Heart left ventricle (tissue), 16 donors: ENCODE measurements around the gene TUBA8. TPM values are rescaled to one million over a fixed set of nuclear protein-coding genes. Genes with fewer than 3 reads are reported as not detected.

Source experiments
- ATAC-seq, 4 donors: fragments of 200-7000 bp; cut with Tn5 transposase; one replicate each; pipeline ENCODE4 v1.9.1; 2020 to 2022; ENCODE audit warnings: moderate library complexity in 4 of 4, mild to moderate bottlenecking in 3 of 4, moderate number of reproducible peaks in 1 of 4
- DNase-seq, 5 donors: peaks; one replicate each; pipeline ENCODE4 v3.0.0-alpha.2; 2020
- H3K27ac ChIP-seq, 12 donors: fragments of 200-600 bp; sonication (generic) in 4 of 12; one replicate each; pipeline versions ENCODE4 v1.5.0 to v1.8.0; 2016 to 2022; ENCODE audit warnings: mild to moderate bottlenecking in 2 of 12
- H3K27me3 ChIP-seq, 9 donors: fragments of 200-600 bp; sonication (generic) in 2 of 9; one replicate each; pipeline versions ENCODE4 v1.5.1 to v1.8.0; 2016 to 2022; ENCODE audit warnings: mild to moderate bottlenecking in 3 of 9
- H3K36me3 ChIP-seq, 9 donors: fragments of 200-600 bp; sonication (generic) in 2 of 9; one replicate each; pipeline versions ENCODE4 v1.5.0 to v1.8.0; 2018 to 2022; ENCODE audit warnings: mild to moderate bottlenecking in 2 of 9
- H3K4me1 ChIP-seq, 12 donors: fragments of 200-600 bp; sonication (generic) in 4 of 12; one replicate each; pipeline versions ENCODE4 v1.5.0 to v1.8.0; 2016 to 2022; ENCODE audit warnings: mild to moderate bottlenecking in 3 of 12
- H3K4me3 ChIP-seq, 12 donors: fragments of 200-600 bp; sonication (generic) in 4 of 12; one replicate each; pipeline versions ENCODE4 v1.5.0 to v1.8.0; 2017 to 2022; ENCODE audit warnings: mild to moderate bottlenecking in 9 of 12, moderate library complexity in 4 of 12
- H3K9me3 ChIP-seq, 12 donors: fragments of 200-600 bp; sonication (generic) in 4 of 12; one replicate each; pipeline versions ENCODE4 v1.5.0 to v1.8.0; 2016 to 2022; ENCODE audit warnings: mild to moderate bottlenecking in 1 of 12
- POLR2A ChIP-seq, 2 donors: fragments of 450-650 bp; IDR thresholded peaks; one replicate each; pipeline ENCODE4 v1.6.1; 2017; ENCODE audit warnings: antibody characterized with exemption in 2 of 2, mild to moderate bottlenecking in 2 of 2, moderate library complexity in 2 of 2
- WGBS, 4 donors: extraction: QIAGEN DNeasy Blood & Tissue Kit in 2 of 4; methylation state at CpG; one replicate each; pipeline versions ENCODE4 v1.1.5 to v1.1.7; 2013 to 2018; 5-methylcytosine and 5-hydroxymethylcytosine counted together
- intact Hi-C, 10 donors: fragments of 100-400 bp; cut with DNase I; formaldehyde crosslinking; loops; one replicate each; pipeline versions ENCODE4 v1.11.1 to v1.14.2; 2022
- polyA plus RNA-seq, 2 donors: library from polyadenylated mRNA; stranded (reverse); fragments of 200-250 nt; gene quantifications; one replicate each; pipeline ENCODE4 v1.2.3, GENCODE V29; 2013
- total RNA-seq, 9 donors: library from RNA; depleted of rRNA in 2 of 9; stranded (reverse); fragments of >200 nt in 2 of 9; fragmentation: NEBNext Ultra II Directional in 3 of 9; extraction: Animal tissue kit (Norgen Biotek cat#: 25700) in 3 of 9; gene quantifications; one replicate each; pipeline versions ENCODE4 v1.1.0 to v1.2.4, GENCODE V29; 2016 to 2023
- TF ChIP-seq, protein P1 (sequence below), 12 donors: fragments of 200-600 bp; sonication (generic) in 4 of 12; IDR thresholded peaks; one replicate each; pipeline versions ENCODE4 v1.5.0 to v1.8.0; 2018 to 2022; ENCODE audit warnings: antibody characterized with exemption in 12 of 12, mild to moderate bottlenecking in 5 of 12
- donor health status: ischemic (EF 13 %, LVEDD 7.1; RV severe dilation, severe dysfunction).
- donor health status: healthy with polysubstance abuse.
- donor health status: DM: no; HTN: yes; CAD: no.
- donor health status: DM: no; HTN: no; CAD: no.
- donor health status: ischemic (EF 25% LVEDD 6.9; RV normal size, moderate dysfunction).
- donor health status: ischemic (EF 25% LVEDD 5.7; RV mildly dilated, moderate dysfunction).
- donor health status: healthy.
- donor health status: DM: yes; HTN: yes; CAD: no.
- donor health status: ischemic (EF 35%, LVEDD 5.7; RV mildly dilated, moderate dysfunction).
- donor health status: nonischemic (EF 11% LVEDD 7.7; RV severe dilation, severe dysfunction).
- donor health status: DM: yes; HTN: yes; CAD: no.
- donor health status: PGD.
- donor health status: ischemic (EF 29% LVEDD 5.4; RV normal size, mild dysfunction).
- donor health status: nonischemic (EF 23%, LVEDD 6.1; RV moderate dilation, normal function).

Gene TUBA8
- total and polyA plus RNA-seq, 11 donors, result 44.1 to 338 (median 92.2) TPM

- no peaks in the 10 kb centered on the region for H3K9me3 ChIP-seq
- peaks cover 0 to 87% (median 29%) of the 10 kb centered on the region in 12 donors for H3K4me1 ChIP-seq
- H3K4me3 ChIP-seq, result no peak overlapping the region
- 42 to 64% (median 50%) methylated on average over 5 to 8 of the region's 8 CpGs for WGBS, 4 donors
- intact Hi-C loops, result no loop called here
- H3K27ac ChIP-seq, result peak overlapping the region in 11 of 12 donors; percentile 58 to 97 (median 84)
- TF ChIP-seq, protein P1, sequence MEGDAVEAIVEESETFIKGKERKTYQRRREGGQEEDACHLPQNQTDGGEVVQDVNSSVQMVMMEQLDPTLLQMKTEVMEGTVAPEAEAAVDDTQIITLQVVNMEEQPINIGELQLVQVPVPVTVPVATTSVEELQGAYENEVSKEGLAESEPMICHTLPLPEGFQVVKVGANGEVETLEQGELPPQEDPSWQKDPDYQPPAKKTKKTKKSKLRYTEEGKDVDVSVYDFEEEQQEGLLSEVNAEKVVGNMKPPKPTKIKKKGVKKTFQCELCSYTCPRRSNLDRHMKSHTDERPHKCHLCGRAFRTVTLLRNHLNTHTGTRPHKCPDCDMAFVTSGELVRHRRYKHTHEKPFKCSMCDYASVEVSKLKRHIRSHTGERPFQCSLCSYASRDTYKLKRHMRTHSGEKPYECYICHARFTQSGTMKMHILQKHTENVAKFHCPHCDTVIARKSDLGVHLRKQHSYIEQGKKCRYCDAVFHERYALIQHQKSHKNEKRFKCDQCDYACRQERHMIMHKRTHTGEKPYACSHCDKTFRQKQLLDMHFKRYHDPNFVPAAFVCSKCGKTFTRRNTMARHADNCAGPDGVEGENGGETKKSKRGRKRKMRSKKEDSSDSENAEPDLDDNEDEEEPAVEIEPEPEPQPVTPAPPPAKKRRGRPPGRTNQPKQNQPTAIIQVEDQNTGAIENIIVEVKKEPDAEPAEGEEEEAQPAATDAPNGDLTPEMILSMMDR (IDR thresholded peaks at IDR 0.05), result no peak
- no peak for TF ChIP-seq POLR2A (IDR thresholded peaks at IDR 0.05)
- H3K36me3 ChIP-seq, result no peaks in the 10 kb centered on the region
- peaks cover 0 to 24% (median 0%) of the 10 kb centered on the region in 9 donors for H3K27me3 ChIP-seq
- ATAC-seq, result peak in 3 of 4 donors; percentile 9 to 38 (median 10)
- peak in 2 of 5 donors; percentile 25 to 49 for DNase-seq
Observed at GRCh38 chr22:18115906-18116371, 5.3 kb downstream of the TUBA8 start.

GRCh38 chr22:18116634-18117033 lies 6.0 kb downstream of the TUBA8 start:
- H3K27ac ChIP-seq, result peak overlapping the region in 11 of 12 donors; percentile 58 to 97 (median 84)
- intact Hi-C loops, result no loop called here
- no peak overlapping the region for H3K4me3 ChIP-seq
- ATAC-seq, result no peak
- DNase-seq, result no peak
- H3K36me3 ChIP-seq, result peaks cover 0 to 4% (median 0%) of the 10 kb centered on the region in 9 donors
- no peak for TF ChIP-seq POLR2A (IDR thresholded peaks at IDR 0.05)
- TF ChIP-seq, protein P1 (IDR thresholded peaks at IDR 0.05), result no peak
- peaks cover 0 to 94% (median 31%) of the 10 kb centered on the region in 12 donors for H3K4me1 ChIP-seq
- H3K27me3 ChIP-seq, result peaks cover 0 to 17% (median 0%) of the 10 kb centered on the region in 9 donors
- WGBS, 4 donors, result 72 to 76% (median 74%) methylated on average over 13 to 15 of the region's 15 CpGs
- H3K9me3 ChIP-seq, result no peaks in the 10 kb centered on the region

DNA sequence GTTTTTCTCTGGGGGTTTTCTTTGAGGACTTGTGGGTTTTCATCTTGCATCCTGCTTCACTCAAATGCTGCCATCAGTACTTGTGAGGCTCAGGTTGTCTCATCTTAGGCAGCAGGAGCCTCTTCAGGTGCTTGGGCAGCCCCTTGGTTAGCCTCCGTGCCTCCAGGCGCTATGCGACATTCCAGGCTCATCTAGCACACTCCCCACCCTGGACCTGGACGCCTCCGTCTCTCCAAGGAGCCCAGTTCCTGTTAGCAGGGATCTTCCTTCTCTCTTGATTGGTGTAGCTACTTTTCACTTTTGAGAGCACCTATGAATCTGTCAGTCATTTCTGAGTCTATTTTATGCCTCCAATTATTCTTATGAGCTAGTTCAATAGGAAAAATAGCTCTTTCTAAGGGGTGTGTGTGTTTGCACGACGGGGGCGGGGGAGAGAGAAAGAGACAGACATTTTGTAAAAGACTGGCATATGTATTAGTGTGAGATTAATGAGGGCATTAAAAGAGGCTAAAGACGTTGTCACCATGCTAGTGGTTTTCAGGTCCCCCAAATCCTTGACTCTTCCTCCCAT lies 7.8 kb downstream of the TUBA8 start:
- H3K36me3 ChIP-seq, result peaks cover 0 to 13% (median 0%) of the 10 kb centered on the region in 9 donors
- intact Hi-C loops, result no loop called here
- H3K27me3 ChIP-seq, result peaks cover 0 to 3% (median 0%) of the 10 kb centered on the region in 9 donors
- TF ChIP-seq, protein P1 (IDR thresholded peaks at IDR 0.05), result no peak
- no peak for TF ChIP-seq POLR2A (IDR thresholded peaks at IDR 0.05)
- H3K4me1 ChIP-seq, result peaks cover 0 to 86% (median 28%) of the 10 kb centered on the region in 12 donors
- no peak overlapping the region for H3K4me3 ChIP-seq
- peak overlapping the region in 11 of 12 donors; percentile 71 to 91 (median 84) for H3K27ac ChIP-seq
- DNase-seq (no peak), ATAC-seq (no peak)
- H3K9me3 ChIP-seq, result no peaks in the 10 kb centered on the region
- 87 to 89% (median 87%) methylated on average over 9 of the region's 9 CpGs for WGBS, 4 donors

DNA sequence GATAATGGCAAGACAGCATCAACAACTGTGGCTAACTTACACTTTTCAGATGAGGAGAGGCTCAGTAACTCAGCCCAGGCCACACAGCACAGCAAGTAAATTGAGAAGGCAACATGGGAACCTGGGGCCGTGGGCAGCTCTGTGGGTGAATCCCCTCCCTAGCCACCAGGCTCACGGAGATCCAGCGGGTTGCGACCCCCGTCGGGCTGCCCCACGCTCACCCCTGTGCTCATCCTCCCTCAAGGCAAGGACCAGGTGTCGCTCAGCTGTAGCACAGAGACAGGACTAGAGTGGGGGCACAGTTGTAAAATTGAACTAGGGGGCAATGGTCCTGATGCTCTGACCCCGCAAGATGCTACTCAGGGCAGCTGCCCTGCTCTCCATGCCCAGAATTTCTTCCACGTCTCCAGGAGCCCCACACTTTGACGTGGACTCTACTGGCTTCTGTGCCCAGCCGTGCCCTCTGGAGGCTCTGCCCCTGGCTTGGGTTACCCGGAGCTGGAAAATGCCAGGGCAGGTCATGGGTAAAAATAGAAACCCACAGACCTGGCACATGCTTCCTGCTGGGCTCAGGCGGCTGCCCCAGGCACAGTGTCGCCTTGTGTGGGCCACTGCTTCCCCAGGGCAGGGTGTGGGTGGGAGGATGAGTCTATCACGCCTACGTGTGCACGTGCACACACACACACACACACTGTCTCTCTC lies 9.0 kb downstream of the TUBA8 start:
- Histone ChIP-seq H3K36me3 (peaks cover 0 to 22% (median 4%) of the 10 kb centered on the region in 9 donors), H3K4me1 (peaks cover 0 to 75% (median 21%) of the 10 kb centered on the region in 12 donors), H3K4me3 (no peak overlapping the region), H3K27me3 (no peaks in the 10 kb centered on the region), H3K27ac (peak overlapping the region; percentile 51 to 91 (median 84)), H3K9me3 (no peaks in the 10 kb centered on the region)
- TF ChIP-seq, protein P1 (IDR thresholded peaks at IDR 0.05), result no peak
- peak in 1 of 2 donors; percentile 20 for TF ChIP-seq POLR2A (IDR thresholded peaks at IDR 0.05)
- intact Hi-C loops, result no loop called here
- peak; percentile 63 to 86 (median 71) for DNase-seq
- 62 to 70% (median 69%) methylated on average over 15 to 18 of the region's 18 CpGs for WGBS, 4 donors
- ATAC-seq, result peak; percentile 86 to 92 (median 88)
